ENCODE results near the gene RNF220.

RNF220 gene

DNA sequence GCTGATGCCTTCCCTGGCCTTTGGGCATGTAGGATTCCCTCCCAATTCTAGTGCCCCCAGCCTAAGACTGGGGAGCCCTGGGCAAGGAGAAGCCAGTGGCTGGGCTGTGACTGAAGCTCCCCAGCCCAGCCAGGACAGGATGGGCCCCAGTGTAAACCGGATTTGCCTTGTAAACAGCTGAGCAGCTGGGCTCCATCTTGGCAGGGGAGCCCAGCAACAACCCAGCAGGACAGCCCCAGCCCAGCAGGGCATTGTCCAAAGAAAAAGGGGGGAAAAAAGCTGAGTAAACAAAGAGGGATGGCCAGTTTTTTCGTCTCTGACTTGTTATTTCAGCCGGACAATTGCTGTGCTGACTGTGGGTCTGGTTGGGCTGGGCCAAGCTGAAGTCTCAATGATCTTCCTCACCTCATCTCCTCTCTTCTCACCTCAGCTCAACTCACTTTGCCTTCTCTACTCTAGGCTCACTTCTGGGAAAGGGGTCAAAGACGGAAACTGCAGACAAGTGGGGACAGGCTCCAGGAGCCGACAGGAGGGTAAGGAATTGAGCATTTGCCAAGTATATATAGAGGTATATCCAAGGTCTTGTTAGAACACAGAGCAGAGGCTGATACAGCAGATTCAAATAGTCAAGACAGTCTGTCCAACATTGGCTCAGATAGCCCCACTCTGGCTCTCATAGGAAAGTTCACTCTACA, 171.5 kb downstream of the RNF220 start:
- Histone ChIP-seq H3K4me1 (ENCODE audit: insufficient read depth, low read length, poor library complexity, severe bottlenecking) (peaks cover 28% of the 10 kb centered on the region), H3K4me3 (ENCODE audit: low read length, poor library complexity, severe bottlenecking) (no peak overlapping the region), H3K36me3 (ENCODE audit: insufficient read depth, low read length) (peaks cover 15% of the 10 kb centered on the region; the same call in 1 of the 2 replicates), H3K9me2 (replicated peaks; ENCODE audit: low read depth, low read length) (no peaks in the 10 kb centered on the region), H3K9me3 (ENCODE audit: insufficient read depth, low read depth, low read length) (no peaks in the 10 kb centered on the region), H3K27me3 (ENCODE audit: insufficient read depth, low read length, poor library complexity, severe bottlenecking) (no peaks in the 10 kb centered on the region), H3F3A (ENCODE audit: low read depth) (no peaks in the 10 kb centered on the region), H3K9ac (ENCODE audit: low read depth, low read length, poor library complexity, severe bottlenecking) (no peak overlapping the region), H3K4me2 (ENCODE audit: low read depth, low read length, poor library complexity, severe bottlenecking) (no peak overlapping the region), H2AFZ (ENCODE audit: low read length) (no peak overlapping the region), H3K79me2 (ENCODE audit: insufficient read depth, low read length) (no peaks in the 10 kb centered on the region), H4K20me1 (ENCODE audit: insufficient read depth, low read length, poor library complexity, severe bottlenecking) (no peaks in the 10 kb centered on the region)
- no peak for TF ChIP-seq EZH2phosphoT487 (IDR thresholded peaks at IDR 0.05; ENCODE audit: borderline replicate concordance)
- TF ChIP-seq, protein P1, sequence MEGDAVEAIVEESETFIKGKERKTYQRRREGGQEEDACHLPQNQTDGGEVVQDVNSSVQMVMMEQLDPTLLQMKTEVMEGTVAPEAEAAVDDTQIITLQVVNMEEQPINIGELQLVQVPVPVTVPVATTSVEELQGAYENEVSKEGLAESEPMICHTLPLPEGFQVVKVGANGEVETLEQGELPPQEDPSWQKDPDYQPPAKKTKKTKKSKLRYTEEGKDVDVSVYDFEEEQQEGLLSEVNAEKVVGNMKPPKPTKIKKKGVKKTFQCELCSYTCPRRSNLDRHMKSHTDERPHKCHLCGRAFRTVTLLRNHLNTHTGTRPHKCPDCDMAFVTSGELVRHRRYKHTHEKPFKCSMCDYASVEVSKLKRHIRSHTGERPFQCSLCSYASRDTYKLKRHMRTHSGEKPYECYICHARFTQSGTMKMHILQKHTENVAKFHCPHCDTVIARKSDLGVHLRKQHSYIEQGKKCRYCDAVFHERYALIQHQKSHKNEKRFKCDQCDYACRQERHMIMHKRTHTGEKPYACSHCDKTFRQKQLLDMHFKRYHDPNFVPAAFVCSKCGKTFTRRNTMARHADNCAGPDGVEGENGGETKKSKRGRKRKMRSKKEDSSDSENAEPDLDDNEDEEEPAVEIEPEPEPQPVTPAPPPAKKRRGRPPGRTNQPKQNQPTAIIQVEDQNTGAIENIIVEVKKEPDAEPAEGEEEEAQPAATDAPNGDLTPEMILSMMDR (conservative IDR thresholded peaks at IDR 0.05; ENCODE audit: low read length): no peak

- Histone ChIP-seq H3K4me3 (ENCODE audit: low read length, poor library complexity, severe bottlenecking) (no peak overlapping the region), H3K4me2 (ENCODE audit: low read depth, low read length, poor library complexity, severe bottlenecking) (no peak overlapping the region), H3F3A (ENCODE audit: low read depth) (no peaks in the 10 kb centered on the region), H3K9me3 (ENCODE audit: insufficient read depth, low read depth, low read length) (no peaks in the 10 kb centered on the region), H3K79me2 (ENCODE audit: insufficient read depth, low read length) (no peaks in the 10 kb centered on the region), H3K36me3 (ENCODE audit: insufficient read depth, low read length) (peaks cover 18% of the 10 kb centered on the region; the same call in 1 of the 2 replicates), H3K4me1 (ENCODE audit: insufficient read depth, low read length, poor library complexity, severe bottlenecking) (peaks cover 8% of the 10 kb centered on the region), H3K9me2 (replicated peaks; ENCODE audit: low read depth, low read length) (no peaks in the 10 kb centered on the region), H3K9ac (ENCODE audit: low read depth, low read length, poor library complexity, severe bottlenecking) (no peak overlapping the region), H2AFZ (ENCODE audit: low read length) (no peak overlapping the region), H4K20me1 (ENCODE audit: insufficient read depth, low read length, poor library complexity, severe bottlenecking) (no peaks in the 10 kb centered on the region), H3K27me3 (ENCODE audit: insufficient read depth, low read length, poor library complexity, severe bottlenecking) (no peaks in the 10 kb centered on the region)
- no peak for TF ChIP-seq EZH2phosphoT487 (IDR thresholded peaks at IDR 0.05; ENCODE audit: borderline replicate concordance)
- TF ChIP-seq, protein P1 (conservative IDR thresholded peaks at IDR 0.05; ENCODE audit: low read length): no peak
Measured at GRCh38 chr1:44581205-44581604, 176.2 kb downstream of the RNF220 start.

GRCh38 chr1:44584167-44584566, 179.1 kb downstream of the RNF220 start:
- no peaks in the 10 kb centered on the region for H3K9me2 ChIP-seq (replicated peaks; ENCODE audit: low read depth, low read length)

More at GRCh38 chr1:44584167-44584566, 179.1 kb downstream of the RNF220 start:
- H3K4me3 ChIP-seq (ENCODE audit: low read length, poor library complexity, severe bottlenecking): no peak overlapping the region
- H3K79me2 ChIP-seq (ENCODE audit: insufficient read depth, low read length): no peaks in the 10 kb centered on the region
- H2AFZ ChIP-seq (ENCODE audit: low read length): no peak overlapping the region
- no peaks in the 10 kb centered on the region for H3F3A ChIP-seq (ENCODE audit: low read depth)
- H3K36me3 ChIP-seq (ENCODE audit: insufficient read depth, low read length): peaks cover 11% of the 10 kb centered on the region; the same call in 1 of the 2 replicates
- H3K4me1 ChIP-seq (ENCODE audit: insufficient read depth, low read length, poor library complexity, severe bottlenecking): peaks cover 6% of the 10 kb centered on the region
- H3K4me2 ChIP-seq (ENCODE audit: low read depth, low read length, poor library complexity, severe bottlenecking): no peak overlapping the region
- TF ChIP-seq EZH2phosphoT487 (IDR thresholded peaks at IDR 0.05; ENCODE audit: borderline replicate concordance): no peak
- TF ChIP-seq, protein P1 (conservative IDR thresholded peaks at IDR 0.05; ENCODE audit: low read length): no peak
- no peaks in the 10 kb centered on the region for H3K27me3 ChIP-seq (ENCODE audit: insufficient read depth, low read length, poor library complexity, severe bottlenecking)
- no peaks in the 10 kb centered on the region for H3K9me3 ChIP-seq (ENCODE audit: insufficient read depth, low read depth, low read length)
- peaks cover 5% of the 10 kb centered on the region for H4K20me1 ChIP-seq (ENCODE audit: insufficient read depth, low read length, poor library complexity, severe bottlenecking)
- H3K9ac ChIP-seq (ENCODE audit: low read depth, low read length, poor library complexity, severe bottlenecking): no peak overlapping the region
